IMR-90 (cell line): Measurements from ENCODE around the gene ADGRG4. TPM values are rescaled to one million over a fixed set of nuclear protein-coding genes. Genes with fewer than 3 reads are reported as not detected.

ENCODE experiments used
- ATAC-seq: fragments of 200-7000 bp; cut with Tn5 transposase; 2 replicates; pipeline ENCODE4 v1.9.1; 2020; ENCODE audit warnings: low read depth, mild to moderate bottlenecking, moderate library complexity
- BruUV-seq: library from RNA; stranded (reverse); fragments of 400-500 nt; replicated peaks from 2 replicates; lab custom pipeline; 2021; lab: Mats Ljungman, UMichigan
- CTCF ChIA-PET: fragments of 300-600 bp; formaldehyde crosslinking; extraction: SDS; loops from one replicate; lab custom pipeline; 2021; ENCODE audit warnings: antibody characterized with exemption; lab: Yijun Ruan, JAX
- POLR2A ChIA-PET: fragments of 300-600 bp; sonication (Branson Sonifier 250); formaldehyde crosslinking; loops from one replicate; lab custom pipeline; 2022; ENCODE audit warnings: antibody characterized with exemption; ENCODE audit not compliant: unreplicated experiment; lab: Charles Lee
- DNase-seq: peaks from one replicate; pipeline ENCODE4 v3.0.0; 2013
- H2AFZ ChIP-seq: replicated peaks from 2 replicates; pipeline ENCODE3; 2013; ENCODE audit warnings: low read length, mild to moderate bottlenecking; ENCODE audit not compliant: poor library complexity
- H2AK5ac ChIP-seq: 2 replicates; pipeline ENCODE4 v1.6.1; 2013; ENCODE audit warnings: low read depth, low read length, inconsistent platforms
- H2AK9ac ChIP-seq: replicated peaks from 2 replicates; pipeline ENCODE3; 2013; ENCODE audit warnings: mild to moderate bottlenecking, low read depth, low read length, moderate library complexity; ENCODE audit not compliant: poor library complexity
- H2BK120ac ChIP-seq: 2 replicates; pipeline ENCODE4 v1.6.1; 2013; ENCODE audit warnings: low read depth, low read length, inconsistent platforms
- H2BK15ac ChIP-seq: 3 replicates; pipeline ENCODE4 v1.6.1; 2013; ENCODE audit warnings: low read depth, low read length, inconsistent platforms
- H2BK20ac ChIP-seq: 2 replicates; pipeline ENCODE4 v1.6.1; 2013; ENCODE audit warnings: low read depth, mild to moderate bottlenecking, inconsistent platforms, low read length, moderate library complexity
- H2BK5ac ChIP-seq: 2 replicates; pipeline ENCODE4 v1.6.1; 2013; ENCODE audit warnings: mild to moderate bottlenecking, low read depth, low read length, inconsistent platforms; ENCODE audit not compliant: poor library complexity, severe bottlenecking
- H3K14ac ChIP-seq: replicated peaks from 2 replicates; pipeline ENCODE4 v1.6.1; 2013; ENCODE audit warnings: low read depth, low read length, inconsistent platforms
- H3K18ac ChIP-seq: 2 replicates; pipeline ENCODE4 v1.6.1; 2013; ENCODE audit warnings: low read depth, low read length, control low read depth
- H3K23ac ChIP-seq: 2 replicates; pipeline ENCODE4 v1.6.1; 2013; ENCODE audit warnings: low read depth, low read length, inconsistent platforms
- H3K27ac ChIP-seq: 2 replicates; pipeline ENCODE4 v1.5.1; 2013; ENCODE audit warnings: mild to moderate bottlenecking, control low read depth, low read length; ENCODE audit not compliant: insufficient read depth
- H3K27me3 ChIP-seq: 2 replicates; pipeline ENCODE4 v1.6.1; 2013; ENCODE audit warnings: low read length; ENCODE audit not compliant: control insufficient read depth, insufficient read depth
- H3K36me3 ChIP-seq: 2 replicates; pipeline ENCODE4 v1.6.1; 2013; ENCODE audit warnings: low read length, mixed read lengths; ENCODE audit not compliant: control insufficient read depth, insufficient read depth
- H3K4ac ChIP-seq: 2 replicates; pipeline ENCODE4 v1.6.1; 2013; ENCODE audit warnings: low read depth, low read length, inconsistent platforms
- H3K4me1 ChIP-seq: 2 replicates; pipeline ENCODE4 v1.6.1; 2013; ENCODE audit warnings: low read length, mixed read lengths; ENCODE audit not compliant: control insufficient read depth, insufficient read depth
- H3K4me2 ChIP-seq: 2 replicates; pipeline ENCODE4 v1.6.1; 2013; ENCODE audit warnings: low read depth, mild to moderate bottlenecking, control low read depth, low read length, moderate library complexity
- H3K4me3 ChIP-seq: 2 replicates; pipeline ENCODE4 v1.5.1; 2013; ENCODE audit warnings: low read depth, mild to moderate bottlenecking, control low read depth, low read length, moderate library complexity; ENCODE audit not compliant: insufficient read depth
- H3K56ac ChIP-seq: 2 replicates; pipeline ENCODE4 v1.6.1; 2013; ENCODE audit warnings: low read length, inconsistent platforms; ENCODE audit not compliant: insufficient read depth; ENCODE audit errors: extremely low read depth
- H3K79me1 ChIP-seq, 2 experiments: 2 replicates each; pipeline ENCODE4 v1.6.1; 2013; ENCODE audit warnings: low read length in 2 of 2, inconsistent platforms in 1 of 2, low read depth in 1 of 2
- H3K9ac ChIP-seq: 2 replicates; pipeline ENCODE4 v1.6.1; 2013; ENCODE audit warnings: low read depth, low read length, control low read depth
- H3K9me1 ChIP-seq: 2 replicates; pipeline ENCODE4 v1.6.1; 2013; ENCODE audit warnings: low read length, inconsistent platforms; ENCODE audit not compliant: insufficient read depth
- H3K9me3 ChIP-seq: 2 replicates; pipeline ENCODE4 v1.6.1; 2013; ENCODE audit warnings: low read length; ENCODE audit not compliant: control insufficient read depth, insufficient read depth
- H4K20me1 ChIP-seq: 2 replicates; pipeline ENCODE4 v1.6.1; 2013; ENCODE audit warnings: low read length, inconsistent platforms; ENCODE audit not compliant: insufficient read depth
- H4K5ac ChIP-seq: 2 replicates; pipeline ENCODE4 v1.6.1; 2013; ENCODE audit warnings: mild to moderate bottlenecking, low read depth, low read length, control low read depth
- H4K8ac ChIP-seq, 2 experiments: 2 replicates each; pipeline ENCODE4 v1.6.1; 2013; ENCODE audit warnings: low read depth in 2 of 2, low read length in 2 of 2, control low read depth in 1 of 2, inconsistent platforms in 1 of 2
- H4K91ac ChIP-seq: 2 replicates; pipeline ENCODE4 v1.6.1; 2013; ENCODE audit warnings: low read depth, low read length, inconsistent platforms; ENCODE audit not compliant: insufficient read depth
- CEBPB ChIP-seq: IDR thresholded peaks from 2 replicates; pipeline ENCODE4 v1.6.1; 2012; ENCODE audit warnings: low read depth, low read length, improper control_type of control experiment
- MAFK ChIP-seq: IDR thresholded peaks from 2 replicates; pipeline ENCODE4 v1.6.1; 2012; ENCODE audit warnings: low read depth, low read length, improper control_type of control experiment
- WGBS, 2 experiments: methylation state at CpG; one replicate each; pipeline versions ENCODE4 v1.1.5 to v1.1.7; 2013; ENCODE audit warnings: missing lambda C conversion rate in 2 of 2; ENCODE audit not compliant: insufficient read length in 1 of 2; ENCODE audit errors: extremely low coverage in 2 of 2; 5-methylcytosine and 5-hydroxymethylcytosine counted together
- dilution Hi-C: fragments of 300-500 bp; cut with HindIII; formaldehyde crosslinking; loops from one replicate; pipeline ENCODE4 v1.14.3; 2018; ENCODE audit warnings: low sequenced_read_pairs; ENCODE audit not compliant: unreplicated experiment
- in situ Hi-C: fragments of 300-500 bp; cut with MboI; formaldehyde crosslinking; loops from 3 replicates; pipeline ENCODE4 v1.14.3; 2019; ENCODE audit warnings: low sequenced_read_pairs, inconsistent platforms, mixed read lengths
- intact Hi-C: fragments of 100-400 bp; cut with micrococcal nuclease; formaldehyde crosslinking; loops from 2 replicates; pipeline ENCODE4 v1.10.0; 2022
- polyA plus RNA-seq, 3 experiments: library from polyadenylated mRNA; depleted of rRNA; stranded (reverse); fragments of >200 nt; gene quantifications; 2 replicates each; pipeline ENCODE4 v1.2.3, GENCODE V29; 2012; ENCODE audit warnings: low replicate concordance in 1 of 3
- total RNA-seq: library from RNA; depleted of rRNA; stranded (reverse); fragments of >200 nt; gene quantifications from 2 replicates; pipeline ENCODE4 v1.2.3, GENCODE V29; 2012

The ADGRG4 gene
- total and polyA plus RNA-seq, 2 of the 4 experiments (the other 2 are of a cell fraction): under 0.01 TPM; not detected in 1

GRCh38 chrX:136395271-136395670 is 94.5 kb downstream of the ADGRG4 start:
- H4K5ac ChIP-seq: no peak overlapping the region
- CTCF ChIA-PET: no interaction called here
- intact Hi-C loops (loop anchor here (10.0 kb wide), 1 partner anchor 180 kb away; no protein-coding TSS in a partner anchor), in situ Hi-C loops (no loop called here), dilution Hi-C loops (no loop called here)
- H3K4ac ChIP-seq: no peak overlapping the region
- H2BK20ac ChIP-seq: no peak overlapping the region
- H2BK5ac ChIP-seq: no peak overlapping the region
- H3K14ac ChIP-seq: no peak overlapping the region
- H3K36me3 ChIP-seq: no peaks in the 10 kb centered on the region
- H3K23ac ChIP-seq: no peak overlapping the region
- H3K4me3 ChIP-seq: no peak overlapping the region
- DNase-seq: peak; percentile 0
- H3K4me1 ChIP-seq: no peaks in the 10 kb centered on the region
- TF ChIP-seq MAFK: peak; percentile 50
- TF ChIP-seq CEBPB: no peak
- no peak overlapping the region for H4K91ac ChIP-seq
- H3K9me1 ChIP-seq: no peaks in the 10 kb centered on the region
- no peak overlapping the region for H4K8ac ChIP-seq
- no CpG with 5 or more reads among the region's 3 CpGs for WGBS, 2 experiments
- no peak overlapping the region for H3K9ac ChIP-seq
- no peaks in the 10 kb centered on the region; the same call in 1 of the 2 replicates for H3K27me3 ChIP-seq
- no peak overlapping the region for H3K18ac ChIP-seq
- no peak overlapping the region for H2AK5ac ChIP-seq
- POLR2A ChIA-PET: no interaction called here
- H2AK9ac ChIP-seq: no peak overlapping the region
- H2BK120ac ChIP-seq: no peak overlapping the region
- H3K56ac ChIP-seq: no peak overlapping the region
- BruUV-seq: no TSS peak
- H3K27ac ChIP-seq: no peak overlapping the region
- no peak overlapping the region for H3K4me2 ChIP-seq
- no peak overlapping the region for H2AFZ ChIP-seq
- H4K20me1 ChIP-seq: no peaks in the 10 kb centered on the region
- no peaks in the 10 kb centered on the region for H3K79me1 ChIP-seq
- no peaks in the 10 kb centered on the region for H3K9me3 ChIP-seq
- ATAC-seq: no peak
- no peak overlapping the region for H2BK15ac ChIP-seq
